ENCODE results near the gene NEK9. TPM values are rescaled to one million over a fixed set of nuclear protein-coding genes. Genes with fewer than 3 reads are reported as not detected.

NEK9 gene
- total and polyA plus RNA-seq, 9 of the 15 experiments (the other 6 are each of a cell fraction or from before 2014, with no cell fraction given), result 2.8 to 39.6 (median 19.8) TPM

GRCh38 chr14:75050852-75051555 is 75.8 kb downstream of the NEK9 start, which contains the start of gene MLH3:
MLH3 (minus strand) TSS chr14:75051467; CDS start chr14:75049655, 1,812 bp downstream.
- Histone ChIP-seq H3K79me2 (ENCODE audit: control insufficient read depth, insufficient read depth, low read length) (peaks cover 22% of the 10 kb centered on the region), H3K4me3 (peak within 1 kb of the TSS; percentile 53), H3K4me1 (replicated peaks in 1 of 2; ENCODE audit: control insufficient read depth in 2 of 2, insufficient read depth in 2 of 2, low read length in 2 of 2) (peaks cover 0 to 9% of the 10 kb centered on the region in 2 experiments; a peak in 4 of 5 replicates), H2AFZ (ENCODE audit: low read depth, low read length) (peak within 1 kb of the TSS; percentile 87), H3K36me3 (ENCODE audit: control insufficient read depth, insufficient read depth, low read length) (peaks cover 8% of the 10 kb centered on the region; the same call in 2 of the 3 replicates), H3K9me3 (replicated peaks; ENCODE audit: control insufficient read depth, insufficient read depth, low read depth, low read length) (no peaks in the 10 kb centered on the region), H3K27me3 (ENCODE audit: control insufficient read depth in 2 of 2, insufficient read depth in 2 of 2, low read length in 2 of 2) (no peaks in the 10 kb centered on the region), H4K20me1 (replicated peaks; ENCODE audit: control insufficient read depth, insufficient read depth, low read length) (no peaks in the 10 kb centered on the region), H3K9me1 (ENCODE audit: control insufficient read depth, insufficient read depth, low read length) (no peaks in the 10 kb centered on the region), H3K27ac (ENCODE audit: extremely low read depth, low read depth, low read length) (peak within 1 kb of the TSS; percentile 82), H3K4me2 (ENCODE audit: insufficient read depth, low read length) (peak within 1 kb of the TSS; percentile 80), H3K9ac (ENCODE audit: insufficient read depth in 1 of 2, low read depth in 2 of 2, low read length in 2 of 2) (peak within 1 kb of the TSS; percentile 69 to 95)
- 2% methylated on average over 27 of the region's 59 CpGs for WGBS (ENCODE audit: insufficient coverage, low coverage, missing lambda C conversion rate)
- TSS peak; percentile 52 for BruUV-seq (replicated peaks)
- intact Hi-C loops (cut with micrococcal nuclease), result no loop called here
- in situ Hi-C loops (cut with MboI), result no loop called here
- FAIRE-seq (peak; percentile 78), DNase-seq (ENCODE audit: extremely low read depth in 1 of 4, low spot score in 3 of 4) (peak; percentile 85 to 88 (median 87)), ATAC-seq (peak; percentile 89)
- ChIA-PET POLR2A (interaction anchor here (1.2 to 1.3 kb wide), 2 partner anchors 13 to 18 kb away, joined by 3 to 7 read pairs; partner anchors contain the start of genes ACYP1 and ZC2HC1C), CTCF (ENCODE audit: low intra/inter-chr PET ratio) (no interaction called here)
- no peak for TF ChIP-seq AFF4 (CRISPR knock-in tag; IDR thresholded peaks at IDR 0.05)
- no peak for TF ChIP-seq ATF1 (CRISPR knock-in tag; IDR thresholded peaks at IDR 0.05)
- peak; percentile 27; the same call in 1 of the 2 replicates for TF ChIP-seq ATF1 (tag; IDR thresholded peaks at IDR 0.05)
- no peak for TF ChIP-seq ZBTB17 (CRISPR knock-in tag; IDR thresholded peaks at IDR 0.05)
- peak; percentile 86 for TF ChIP-seq MAX (CRISPR knock-in tag; IDR thresholded peaks at IDR 0.05)
- TF ChIP-seq POLR2B (IDR thresholded peaks at IDR 0.05; ENCODE audit: low read depth, partially characterized antibody), result peak; percentile 86
